Brain microvascular endothelial cell (primary cell): ENCODE data around the gene FGF12.

Experiments used
- DNase-seq: peaks from one replicate; pipeline ENCODE4 v3.0.0-alpha.2; 2020
- H3K27ac ChIP-seq: fragments of 250-450 bp; sonication (Bioruptor Pico); 2 replicates; pipeline ENCODE4 v1.5.1; 2020; ENCODE audit warnings: mild to moderate bottlenecking, moderate library complexity
- H3K27me3 ChIP-seq: fragments of 250-450 bp; sonication (Bioruptor Pico); replicated peaks from 2 replicates; pipeline ENCODE4 v1.5.1; 2020; ENCODE audit warnings: mild to moderate bottlenecking
- H3K36me3 ChIP-seq: fragments of 250-450 bp; sonication (Bioruptor Pico); replicated peaks from 2 replicates; pipeline ENCODE4 v1.5.1; 2020; ENCODE audit warnings: mild to moderate bottlenecking
- H3K4me3 ChIP-seq: 2 replicates; pipeline ENCODE4 v1.5.1; 2011; ENCODE audit warnings: low read depth, mild to moderate bottlenecking, control low read depth, low read length, moderate library complexity
- in situ Hi-C: cut with HindIII; loops from 2 replicates; pipeline ENCODE4 v1.10.0; 2017; ENCODE audit warnings: low sequenced_read_pairs, low pct_ligation_motif_present
- TF ChIP-seq, protein P1 (sequence below): IDR thresholded peaks from 2 replicates; pipeline ENCODE4 v1.5.1; 2011; ENCODE audit warnings: low read depth, mild to moderate bottlenecking, moderate library complexity, low read length, control low read depth, inconsistent platforms; ENCODE audit errors: missing control alignments

Gene FGF12

DNA sequence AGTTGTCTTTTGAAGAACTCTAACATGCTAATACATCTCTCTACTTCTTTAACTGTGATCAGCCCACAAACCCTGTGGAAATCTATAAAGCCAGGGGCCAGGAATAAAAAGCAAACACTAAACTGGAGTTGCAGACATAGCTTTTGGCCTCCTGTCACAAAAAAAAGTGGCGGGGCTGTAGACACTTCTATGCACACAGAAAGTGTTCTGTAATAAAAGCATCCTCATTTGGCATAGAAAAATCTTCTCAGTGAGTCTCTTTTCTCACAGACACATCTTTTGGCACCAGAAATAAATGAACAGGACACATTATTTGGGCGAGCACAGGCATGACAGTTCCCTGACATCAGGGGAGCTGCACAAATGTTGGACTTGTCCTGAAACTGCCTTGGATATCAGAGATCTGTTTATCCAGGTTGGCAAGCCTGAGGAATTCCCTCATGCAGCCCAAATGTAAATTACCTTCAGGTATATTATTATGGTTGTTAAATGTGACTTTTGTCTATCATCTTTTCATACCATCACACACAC, 355.4 kb downstream of the FGF12 start:
- in situ Hi-C loops: no loop called here
- TF ChIP-seq, protein P1, sequence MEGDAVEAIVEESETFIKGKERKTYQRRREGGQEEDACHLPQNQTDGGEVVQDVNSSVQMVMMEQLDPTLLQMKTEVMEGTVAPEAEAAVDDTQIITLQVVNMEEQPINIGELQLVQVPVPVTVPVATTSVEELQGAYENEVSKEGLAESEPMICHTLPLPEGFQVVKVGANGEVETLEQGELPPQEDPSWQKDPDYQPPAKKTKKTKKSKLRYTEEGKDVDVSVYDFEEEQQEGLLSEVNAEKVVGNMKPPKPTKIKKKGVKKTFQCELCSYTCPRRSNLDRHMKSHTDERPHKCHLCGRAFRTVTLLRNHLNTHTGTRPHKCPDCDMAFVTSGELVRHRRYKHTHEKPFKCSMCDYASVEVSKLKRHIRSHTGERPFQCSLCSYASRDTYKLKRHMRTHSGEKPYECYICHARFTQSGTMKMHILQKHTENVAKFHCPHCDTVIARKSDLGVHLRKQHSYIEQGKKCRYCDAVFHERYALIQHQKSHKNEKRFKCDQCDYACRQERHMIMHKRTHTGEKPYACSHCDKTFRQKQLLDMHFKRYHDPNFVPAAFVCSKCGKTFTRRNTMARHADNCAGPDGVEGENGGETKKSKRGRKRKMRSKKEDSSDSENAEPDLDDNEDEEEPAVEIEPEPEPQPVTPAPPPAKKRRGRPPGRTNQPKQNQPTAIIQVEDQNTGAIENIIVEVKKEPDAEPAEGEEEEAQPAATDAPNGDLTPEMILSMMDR: no peak
- Histone ChIP-seq H3K36me3 (no peaks in the 10 kb centered on the region), H3K27ac (no peak overlapping the region), H3K4me3 (no peak overlapping the region), H3K27me3 (no peaks in the 10 kb centered on the region)
- DNase-seq: no peak

DNA sequence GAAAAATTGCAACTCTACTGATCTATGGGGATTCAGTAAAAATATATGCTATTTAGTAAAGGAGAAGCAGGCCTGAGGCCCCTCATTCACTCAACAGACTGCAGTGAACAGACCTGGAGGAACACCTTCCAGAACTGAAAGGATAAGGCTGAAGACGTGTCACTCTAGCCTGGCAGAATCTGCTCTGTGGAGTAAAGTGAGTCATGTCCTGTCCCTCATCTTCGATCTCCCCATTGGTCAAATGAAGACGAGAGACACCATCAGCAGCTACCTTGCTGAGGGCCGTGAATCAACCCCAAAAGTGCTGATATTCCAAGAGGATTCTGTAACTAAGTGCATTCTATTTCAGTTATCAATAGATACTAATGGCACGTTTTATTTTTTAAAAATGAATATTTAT, 359.7 kb downstream of the FGF12 start:
- Histone ChIP-seq H3K36me3 (no peaks in the 10 kb centered on the region), H3K27ac (no peak overlapping the region), H3K27me3 (no peaks in the 10 kb centered on the region), H3K4me3 (no peak overlapping the region)
- in situ Hi-C loops: no loop called here
- TF ChIP-seq, protein P1: no peak
- no peak for DNase-seq

DNA sequence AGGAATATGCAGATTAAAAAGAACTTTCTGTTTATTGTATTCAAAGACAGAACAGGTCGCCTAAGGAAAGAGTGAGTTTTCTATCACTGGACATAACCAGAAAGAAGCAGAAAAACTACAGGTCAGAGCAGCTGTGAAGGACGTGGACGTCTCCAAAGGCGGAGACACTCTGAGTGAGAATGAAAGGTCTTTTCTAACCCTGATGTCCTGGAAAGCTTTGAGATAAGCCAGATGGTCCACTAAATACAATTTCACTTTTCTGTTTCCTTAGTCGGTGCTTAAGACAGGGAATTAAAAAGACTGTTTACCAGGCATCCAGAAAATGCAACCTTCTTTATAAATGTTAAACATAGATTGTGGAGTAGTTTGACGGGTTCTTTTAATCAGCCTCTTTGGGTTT, 360.4 kb downstream of the FGF12 start:
- no peak overlapping the region for H3K27ac ChIP-seq
- TF ChIP-seq, protein P1: no peak
- no peaks in the 10 kb centered on the region for H3K36me3 ChIP-seq
- no peak overlapping the region for H3K4me3 ChIP-seq
- DNase-seq: no peak
- in situ Hi-C loops: no loop called here
- no peaks in the 10 kb centered on the region for H3K27me3 ChIP-seq

DNA sequence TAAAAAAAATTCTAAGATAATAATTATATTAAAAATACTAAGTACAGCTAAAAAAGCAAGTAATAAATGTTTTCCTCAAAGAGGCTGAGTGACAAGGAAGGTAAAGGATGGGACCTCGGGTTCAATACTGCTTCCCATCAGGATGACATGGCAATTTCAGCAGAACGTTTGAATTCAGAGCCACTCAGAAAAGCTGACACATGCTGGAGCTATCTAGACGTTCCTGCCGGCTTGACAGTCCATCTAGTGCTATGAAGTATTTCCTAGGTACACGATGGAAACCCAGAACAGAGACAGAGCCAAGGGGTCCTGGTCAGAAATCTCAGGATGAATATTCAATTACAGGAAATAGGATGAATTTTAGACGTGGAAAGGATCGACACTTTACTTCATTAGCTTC, 361.8 kb downstream of the FGF12 start:
- TF ChIP-seq, protein P1: no peak
- Histone ChIP-seq H3K27me3 (no peaks in the 10 kb centered on the region), H3K36me3 (no peaks in the 10 kb centered on the region), H3K27ac (no peak overlapping the region), H3K4me3 (no peak overlapping the region)
- in situ Hi-C loops: no loop called here
- no peak for DNase-seq

DNA sequence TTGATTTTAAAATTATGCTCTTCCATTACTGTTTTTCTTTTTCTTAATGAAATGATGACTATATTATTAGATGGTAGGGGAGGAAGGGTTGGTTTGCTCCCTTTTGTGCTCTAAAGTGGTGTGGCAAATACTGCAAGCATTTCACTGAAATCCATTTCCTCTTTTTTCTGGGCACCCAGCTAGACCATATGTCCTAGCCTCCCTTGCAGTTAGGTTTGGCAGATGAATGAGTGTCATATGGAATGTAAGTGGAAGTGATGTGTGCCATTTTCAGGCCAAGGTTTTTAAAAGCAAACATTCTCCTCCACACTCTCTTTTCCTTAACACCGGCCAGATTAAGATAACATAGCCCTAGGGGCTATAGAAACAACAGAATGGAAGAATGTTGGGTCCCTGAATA, 363.0 kb downstream of the FGF12 start:
- Histone ChIP-seq H3K27ac (no peak overlapping the region), H3K27me3 (no peaks in the 10 kb centered on the region), H3K4me3 (no peak overlapping the region), H3K36me3 (no peaks in the 10 kb centered on the region)
- no peak for DNase-seq
- TF ChIP-seq, protein P1: no peak
- in situ Hi-C loops: no loop called here

DNA sequence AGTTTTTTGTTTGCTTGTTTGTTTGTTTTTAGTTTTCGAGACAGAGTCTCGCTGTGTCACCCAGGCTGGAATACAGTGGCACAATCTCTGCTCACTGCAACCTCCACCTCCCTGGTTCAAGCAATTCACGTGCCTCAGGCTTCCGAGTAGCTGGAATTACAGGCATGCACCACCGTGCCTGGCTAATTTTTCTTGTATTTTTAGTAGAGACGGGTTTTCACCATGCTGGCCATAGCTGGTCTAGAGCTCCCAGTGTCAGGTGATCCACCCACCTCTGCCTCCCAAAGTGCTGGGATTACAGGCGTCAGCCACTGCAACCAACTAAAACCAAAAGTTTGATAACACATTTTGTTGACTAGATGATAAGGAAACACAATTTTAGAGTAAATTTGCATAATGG, 372.7 kb downstream of the FGF12 start:
- DNase-seq: no peak
- Histone ChIP-seq H3K36me3 (no peaks in the 10 kb centered on the region), H3K27ac (no peak overlapping the region), H3K4me3 (no peak overlapping the region), H3K27me3 (no peaks in the 10 kb centered on the region)
- in situ Hi-C loops: no loop called here
- TF ChIP-seq, protein P1: no peak
